KOPT-K1 (cell line): Measurements from ENCODE around the gene IFIT5.
"Not testable (repeated sequence)": the region's sequence is repeated elsewhere in the genome, so short reads cannot be mapped to it uniquely, and the experiment has no call there.

Experiments
- H3K27ac ChIP-seq: fragments of 200-600 bp; sonication (generic); 2 replicates; pipeline ENCODE4 v1.5.1; 2016; ENCODE audit warnings: antibody characterized with exemption, mild to moderate bottlenecking, low read depth, low read length; ENCODE audit not compliant: poor library complexity, severe bottlenecking
- H3K36me3 ChIP-seq: fragments of 200-600 bp; sonication (generic); 2 replicates; pipeline ENCODE4 v1.5.1; 2017; ENCODE audit warnings: antibody characterized with exemption, mild to moderate bottlenecking, low read length, moderate library complexity; ENCODE audit not compliant: insufficient read depth
- H3K9me3 ChIP-seq: fragments of 200-600 bp; sonication (generic); 2 replicates; pipeline ENCODE4 v1.5.1; 2017; ENCODE audit warnings: antibody characterized with exemption, low read length, mild to moderate bottlenecking; ENCODE audit not compliant: insufficient read depth, poor library complexity, severe bottlenecking

The IFIT5 gene

DNA sequence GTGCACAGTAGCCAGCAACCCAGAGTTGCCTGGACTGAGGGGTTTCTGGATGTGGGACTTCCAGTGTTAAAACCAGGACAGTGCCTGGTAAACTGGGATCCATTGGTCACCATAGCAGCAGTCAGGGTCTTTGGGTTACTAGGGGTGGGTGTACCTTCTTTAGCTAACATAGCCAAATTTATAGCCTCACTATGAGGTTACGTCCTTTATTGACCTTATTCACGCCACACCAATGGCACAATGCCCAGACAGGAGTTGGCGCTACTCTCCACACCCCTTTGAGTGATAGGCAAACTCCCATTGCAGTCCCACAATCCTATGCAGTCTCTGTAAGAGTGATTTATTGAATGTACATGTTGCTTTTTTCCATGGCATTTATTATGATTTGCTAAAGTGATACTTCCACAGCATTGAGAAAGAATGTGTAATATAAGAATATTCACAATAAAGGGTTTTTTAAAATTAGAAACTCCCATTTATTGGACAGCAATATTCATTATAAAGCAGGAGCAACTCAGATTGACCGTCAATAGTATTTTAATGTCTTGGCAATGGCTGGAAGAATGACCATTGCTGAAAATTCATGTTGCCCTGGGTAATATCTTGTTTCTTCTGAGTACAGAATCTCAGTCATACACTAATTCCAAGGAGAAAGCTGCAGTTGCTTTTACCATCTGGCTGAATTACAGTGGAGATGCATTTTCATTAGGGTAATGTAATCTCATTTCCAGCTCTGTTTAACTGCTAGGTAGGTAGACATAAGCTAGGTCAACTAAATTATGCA, 26.1 kb downstream of the IFIT5 start:
- Histone ChIP-seq H3K27ac (no peak overlapping the region), H3K9me3 (no peaks in the 10 kb centered on the region), H3K36me3 (no peaks in the 10 kb centered on the region)

DNA sequence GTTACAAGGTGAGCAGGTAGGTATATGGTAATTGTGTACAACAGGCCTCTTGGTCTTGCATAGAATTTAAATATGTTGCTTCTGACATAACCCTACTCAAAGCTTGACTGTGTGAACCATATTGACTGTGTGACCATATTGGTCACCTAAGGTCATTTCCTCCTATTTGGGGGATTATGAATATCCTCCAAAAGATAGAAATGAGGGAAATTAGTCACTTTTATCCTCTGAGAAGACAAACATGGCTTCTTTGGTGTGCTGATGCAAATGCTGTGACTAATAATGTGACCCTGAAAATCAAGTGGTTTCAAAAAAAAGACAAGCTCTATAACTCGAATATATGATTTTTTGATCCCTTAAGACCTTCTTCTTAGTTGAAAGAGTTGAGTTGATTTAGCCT, 27.9 kb downstream of the IFIT5 start:
- Histone ChIP-seq H3K27ac (no peak overlapping the region), H3K9me3 (no peaks in the 10 kb centered on the region)

DNA sequence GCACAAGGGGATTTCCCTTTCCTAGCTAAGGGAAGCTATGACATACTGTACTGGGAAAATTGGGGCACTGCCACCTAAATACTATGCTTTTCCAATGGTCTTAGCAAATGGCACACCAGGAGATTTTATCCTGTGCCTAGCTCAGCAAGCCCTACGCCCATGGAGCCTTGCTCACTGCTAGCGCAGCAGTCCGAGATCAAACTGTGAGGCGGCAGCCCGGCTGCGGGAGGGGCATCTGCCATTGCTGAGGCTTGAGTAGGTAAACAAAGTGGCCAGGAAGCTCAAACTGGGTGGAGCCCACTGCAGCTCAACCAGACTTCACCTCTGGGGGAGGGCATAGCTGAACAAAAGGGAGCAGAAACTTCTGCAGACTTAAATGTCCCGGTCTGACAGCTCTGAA, 30.5 kb downstream of the IFIT5 start:
- not testable (repeated sequence) for H3K9me3 ChIP-seq, H3K36me3 ChIP-seq, H3K27ac ChIP-seq

More for the DNA sequence above, 27.9 kb downstream of the IFIT5 start:
- H3K36me3 ChIP-seq: no peaks in the 10 kb centered on the region

- no peaks in the 10 kb centered on the region for H3K36me3 ChIP-seq
- H3K9me3 ChIP-seq: no peaks in the 10 kb centered on the region
- H3K27ac ChIP-seq: no peak overlapping the region
Observed at GRCh38 chr10:89450901-89451300, 36.5 kb downstream of the IFIT5 start.

GRCh38 chr10:89452193-89452592, 37.8 kb downstream of the IFIT5 start:
- H3K27ac ChIP-seq: no peak overlapping the region
- no peaks in the 10 kb centered on the region for H3K36me3 ChIP-seq
- no peaks in the 10 kb centered on the region for H3K9me3 ChIP-seq

- Histone ChIP-seq H3K27ac (no peak overlapping the region), H3K9me3 (no peaks in the 10 kb centered on the region), H3K36me3 (no peaks in the 10 kb centered on the region)
Observed at GRCh38 chr10:89454561-89455347, 40.4 kb downstream of the IFIT5 start.

DNA sequence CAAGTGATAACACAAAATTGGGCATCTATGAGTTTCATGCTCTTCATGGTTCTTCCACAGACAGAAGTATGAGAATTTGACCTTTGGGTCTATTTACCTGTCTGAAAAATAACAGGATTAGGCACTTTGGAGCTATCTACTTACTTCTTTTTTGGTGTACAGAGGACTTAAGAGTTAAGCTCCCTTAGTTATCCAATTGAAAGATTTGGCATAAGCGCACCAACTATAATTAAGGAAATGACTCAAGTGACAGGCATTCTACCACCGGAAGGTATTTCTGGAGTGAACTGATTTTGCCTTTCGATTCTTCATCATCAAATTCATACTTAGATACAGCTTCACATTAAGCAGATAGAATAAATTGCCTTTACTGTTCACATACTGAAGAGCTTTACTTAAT, 43.9 kb downstream of the IFIT5 start:
- no peak overlapping the region for H3K27ac ChIP-seq
- H3K36me3 ChIP-seq: no peaks in the 10 kb centered on the region

DNA sequence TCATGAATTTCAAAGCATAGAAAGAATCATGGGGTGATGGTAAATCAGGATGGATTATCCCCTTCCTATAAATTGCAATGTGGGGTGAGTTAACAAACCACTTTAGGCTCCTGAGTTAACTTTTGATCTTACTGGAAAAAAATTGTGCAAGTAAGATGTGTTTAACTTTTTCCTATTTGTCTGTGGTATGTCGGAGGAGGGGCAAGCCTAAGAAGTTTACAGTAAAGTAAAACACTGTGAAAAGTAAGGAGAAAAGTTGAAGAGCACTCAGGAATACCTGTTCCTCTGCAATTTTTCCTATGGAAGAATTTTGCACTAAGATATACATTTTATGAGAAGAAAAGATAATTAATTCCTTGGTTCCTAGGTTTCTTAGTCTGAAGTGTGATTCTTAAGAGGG, 44.4 kb downstream of the IFIT5 start:
- Histone ChIP-seq H3K27ac (no peak overlapping the region), H3K36me3 (no peaks in the 10 kb centered on the region), H3K9me3 (no peaks in the 10 kb centered on the region)

More for the DNA sequence above, 43.9 kb downstream of the IFIT5 start:
- H3K9me3 ChIP-seq: no peaks in the 10 kb centered on the region

DNA sequence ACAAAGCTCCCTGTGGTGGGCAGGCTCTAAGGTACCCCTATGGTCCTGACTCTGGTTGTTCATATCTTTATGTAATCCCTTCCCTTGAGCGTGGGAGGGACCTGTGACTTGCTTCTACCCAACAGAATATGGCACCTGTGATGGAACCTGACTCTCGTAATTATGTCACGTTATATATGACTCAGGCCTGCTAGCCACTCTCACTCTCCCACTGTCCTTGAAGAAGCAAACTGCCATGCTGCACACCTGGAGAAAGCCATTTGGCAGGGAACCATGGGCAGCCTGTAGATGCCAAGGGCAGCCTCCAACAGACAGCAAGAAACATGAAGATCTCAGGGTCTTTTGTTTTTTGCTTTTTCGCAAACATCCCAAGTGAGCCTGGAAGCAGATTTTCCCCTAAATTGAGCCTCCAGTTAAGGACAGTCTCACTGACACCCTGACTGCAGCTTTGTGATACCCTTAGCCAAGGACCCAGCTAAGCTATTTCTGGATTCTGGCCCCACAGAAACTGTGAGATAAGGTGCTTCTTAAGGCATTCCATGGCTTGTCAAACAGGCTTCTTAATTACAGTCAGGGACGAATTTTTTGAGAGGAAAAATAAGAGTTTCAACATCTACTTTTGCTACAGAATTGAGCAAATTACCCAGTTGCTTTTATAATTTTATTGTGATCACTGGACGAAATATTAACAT, 49.6 kb downstream of the IFIT5 start:
- Histone ChIP-seq H3K27ac (no peak overlapping the region), H3K36me3 (no peaks in the 10 kb centered on the region), H3K9me3 (no peaks in the 10 kb centered on the region)

DNA sequence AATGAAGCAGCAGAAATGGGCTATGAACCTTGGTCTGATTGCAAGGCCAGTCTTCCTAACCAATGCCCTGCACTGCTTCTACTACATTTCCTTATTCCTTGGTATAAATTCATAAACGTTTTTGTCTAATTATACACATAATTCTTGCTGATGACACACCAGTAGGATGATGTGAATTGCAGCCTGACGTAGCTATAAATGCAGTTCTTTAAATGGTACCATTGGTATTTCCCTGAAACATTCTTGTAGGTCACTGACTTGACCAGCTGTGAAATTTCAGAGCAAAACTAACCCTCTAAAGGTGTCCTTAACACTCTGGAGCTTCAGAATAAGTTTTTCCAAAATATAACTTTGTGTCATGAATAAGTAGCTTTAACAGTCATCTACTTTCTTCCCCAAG, 50.8 kb downstream of the IFIT5 start:
- no peak overlapping the region for H3K27ac ChIP-seq
- H3K9me3 ChIP-seq: no peaks in the 10 kb centered on the region
- no peaks in the 10 kb centered on the region for H3K36me3 ChIP-seq

- Histone ChIP-seq H3K27ac (no peak overlapping the region), H3K9me3 (no peaks in the 10 kb centered on the region), H3K36me3 (no peaks in the 10 kb centered on the region)
Observed at GRCh38 chr10:89466599-89467035, 52.2 kb downstream of the IFIT5 start.

- H3K27ac ChIP-seq: no peak overlapping the region
- H3K36me3 ChIP-seq: no peaks in the 10 kb centered on the region
- H3K9me3 ChIP-seq: no peaks in the 10 kb centered on the region
Observed at GRCh38 chr10:89468191-89468965, 54.0 kb downstream of the IFIT5 start.

- Histone ChIP-seq H3K9me3 (no peaks in the 10 kb centered on the region), H3K27ac (no peak overlapping the region), H3K36me3 (no peaks in the 10 kb centered on the region)
Observed at GRCh38 chr10:89469517-89469916, 55.1 kb downstream of the IFIT5 start.
